ENCODE results near the gene CDH4. TPM values are rescaled to one million over a fixed set of nuclear protein-coding genes. Genes with fewer than 3 reads are reported as not detected.
"Not testable (repeated sequence)": the region's sequence is repeated elsewhere in the genome, so short reads cannot be mapped to it uniquely, and the experiment has no call there.

Gene CDH4
- total and polyA plus RNA-seq, 2 donors (not counting 1 experiment from before 2014, with no cell fraction given): not detected

DNA sequence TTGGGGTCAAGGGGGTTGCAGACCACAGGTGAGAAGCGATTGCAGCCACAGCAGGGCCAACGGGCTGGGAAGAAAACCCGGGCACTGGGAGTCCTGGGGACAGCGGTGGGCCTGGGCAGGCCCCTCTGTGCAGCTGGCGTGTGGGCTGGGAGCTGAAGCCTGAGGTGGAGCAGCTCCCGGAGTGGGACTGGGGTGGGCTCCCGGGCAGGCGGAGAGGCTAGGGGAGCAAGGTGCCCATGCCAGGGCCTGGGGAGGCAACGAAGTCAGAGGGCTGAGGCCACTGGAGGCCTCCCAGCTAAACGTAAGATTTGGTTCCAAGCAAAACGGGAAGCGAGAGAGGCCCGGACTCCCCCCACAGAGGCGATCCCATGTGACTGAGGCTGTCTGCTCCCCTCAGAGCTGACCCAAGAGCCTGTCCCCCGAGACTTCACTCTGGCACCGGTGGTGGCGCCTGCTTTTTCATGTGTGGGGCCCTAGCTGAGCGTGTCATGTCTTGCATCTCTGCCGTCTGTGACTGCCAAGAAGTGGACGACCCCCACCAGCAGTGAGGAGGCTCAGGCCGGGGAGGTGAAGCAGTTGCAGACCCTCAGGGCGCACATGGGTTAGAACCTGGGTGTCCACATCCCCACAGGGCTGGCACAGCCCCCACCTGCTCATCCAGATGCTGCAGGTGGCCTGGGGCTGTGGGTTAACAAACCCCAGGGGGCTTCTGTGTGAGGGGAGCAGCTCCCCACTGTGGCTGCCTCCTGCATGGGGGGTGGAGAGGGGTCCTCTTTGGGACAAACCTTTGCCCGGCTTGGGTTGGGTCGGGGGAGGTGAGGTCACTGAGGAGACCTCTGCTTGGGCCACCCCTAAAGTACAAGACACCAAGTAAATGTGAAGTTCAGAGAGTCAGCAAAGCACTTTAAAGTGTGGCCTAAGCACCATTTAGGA lies 601.3 kb downstream of the CDH4 start:
- no peak overlapping the region for H3K27ac ChIP-seq (ENCODE audit: low read length in 2 of 2)
- POLR2A ChIA-PET: no interaction called here
- Mint-ChIP-seq H3K4me1 (no peaks in the 10 kb centered on the region), H3K27ac (no peak overlapping the region), H3K9me3 (ENCODE audit: insufficient read depth) (no peaks in the 10 kb centered on the region), H3K4me3 (no peak overlapping the region), H3K27me3 (no peaks in the 10 kb centered on the region)
- no peak overlapping the region for H2AFZ ChIP-seq (ENCODE audit: insufficient read depth, low read depth, low read length, poor library complexity, severe bottlenecking)
- no peak overlapping the region for H3K9ac ChIP-seq (ENCODE audit: low read length)
- ATAC-seq (ENCODE audit: low read depth): no peak
- H3K9me3 ChIP-seq (ENCODE audit: control extremely low read depth in 1 of 3, control insufficient read depth in 2 of 3, insufficient read depth in 1 of 3, low read length in 2 of 3): peaks cover 0 to 58% (median 0%) of the 10 kb centered on the region in 3 donors
- H3K4me1 ChIP-seq (ENCODE audit: control insufficient read depth in 2 of 2, insufficient read depth in 2 of 2, low read length in 2 of 2): no peaks in the 10 kb centered on the region
- no peak for DNase-seq
- WGBS (ENCODE audit: insufficient coverage): 71% methylated on average over 23 of the region's 24 CpGs
- no peak overlapping the region for H3K4me2 ChIP-seq (replicated peaks; ENCODE audit: low read depth, low read length, poor library complexity, severe bottlenecking)
- no peaks in the 10 kb centered on the region for H3K36me3 ChIP-seq (replicated peaks in 1 of 2; ENCODE audit: control extremely low read depth in 1 of 2, control insufficient read depth in 1 of 2, extremely low read depth in 1 of 2, insufficient read depth in 2 of 2, low read length in 1 of 2)
- no peaks in the 10 kb centered on the region for H4K20me1 ChIP-seq (ENCODE audit: control insufficient read depth, insufficient read depth, low read length, poor library complexity, severe bottlenecking)
- no peak overlapping the region for H3K4me3 ChIP-seq (ENCODE audit: control extremely low read depth in 1 of 5, extremely low read depth in 1 of 5, insufficient read depth in 1 of 5, low read depth in 2 of 5, low read length in 4 of 5)
- CTCF ChIA-PET: no interaction called here
- H3K27me3 ChIP-seq (replicated peaks in 1 of 4; ENCODE audit: control extremely low read depth in 1 of 4, control insufficient read depth in 3 of 4, insufficient read depth in 4 of 4, low read length in 3 of 4): no peaks in the 10 kb centered on the region
- no peaks in the 10 kb centered on the region for H3K79me2 ChIP-seq (ENCODE audit: control insufficient read depth, insufficient read depth, low read length)
- TF ChIP-seq EZH2 (IDR thresholded peaks at IDR 0.05; ENCODE audit: borderline replicate concordance, insufficient read depth, low read depth, low read length, poor library complexity, severe bottlenecking): no peak
- TF ChIP-seq, protein P1, sequence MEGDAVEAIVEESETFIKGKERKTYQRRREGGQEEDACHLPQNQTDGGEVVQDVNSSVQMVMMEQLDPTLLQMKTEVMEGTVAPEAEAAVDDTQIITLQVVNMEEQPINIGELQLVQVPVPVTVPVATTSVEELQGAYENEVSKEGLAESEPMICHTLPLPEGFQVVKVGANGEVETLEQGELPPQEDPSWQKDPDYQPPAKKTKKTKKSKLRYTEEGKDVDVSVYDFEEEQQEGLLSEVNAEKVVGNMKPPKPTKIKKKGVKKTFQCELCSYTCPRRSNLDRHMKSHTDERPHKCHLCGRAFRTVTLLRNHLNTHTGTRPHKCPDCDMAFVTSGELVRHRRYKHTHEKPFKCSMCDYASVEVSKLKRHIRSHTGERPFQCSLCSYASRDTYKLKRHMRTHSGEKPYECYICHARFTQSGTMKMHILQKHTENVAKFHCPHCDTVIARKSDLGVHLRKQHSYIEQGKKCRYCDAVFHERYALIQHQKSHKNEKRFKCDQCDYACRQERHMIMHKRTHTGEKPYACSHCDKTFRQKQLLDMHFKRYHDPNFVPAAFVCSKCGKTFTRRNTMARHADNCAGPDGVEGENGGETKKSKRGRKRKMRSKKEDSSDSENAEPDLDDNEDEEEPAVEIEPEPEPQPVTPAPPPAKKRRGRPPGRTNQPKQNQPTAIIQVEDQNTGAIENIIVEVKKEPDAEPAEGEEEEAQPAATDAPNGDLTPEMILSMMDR (IDR thresholded peaks at IDR 0.05): no peak
- intact Hi-C loops (cut with micrococcal nuclease): no loop called here

DNA sequence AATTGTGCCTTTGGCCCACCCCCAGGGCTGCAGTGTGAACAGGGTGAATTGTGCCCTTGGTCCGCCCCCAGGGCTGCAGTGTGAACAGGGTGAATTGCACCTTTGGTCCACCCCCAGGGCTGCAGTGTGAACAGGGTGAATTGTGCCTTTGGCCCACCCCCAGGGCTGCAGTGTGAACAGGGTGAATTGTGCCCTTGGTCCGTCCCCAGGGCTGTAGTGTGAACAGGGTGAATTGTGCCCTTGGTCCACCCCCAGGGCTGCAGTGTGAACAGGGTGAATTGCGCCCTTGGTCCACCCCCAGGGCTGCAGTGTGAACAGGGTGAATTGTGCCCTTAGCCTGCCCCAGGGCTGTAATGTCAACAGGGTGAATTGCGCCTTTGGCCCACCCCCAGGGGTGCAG lies 602.5 kb downstream of the CDH4 start:
- POLR2A ChIA-PET; H3K79me2 ChIP-seq (ENCODE audit: control insufficient read depth, insufficient read depth, low read length); H3K4me3 ChIP-seq (ENCODE audit: control extremely low read depth in 1 of 5, extremely low read depth in 1 of 5, insufficient read depth in 1 of 5, low read depth in 2 of 5, low read length in 4 of 5); ATAC-seq (ENCODE audit: low read depth); H2AFZ ChIP-seq (ENCODE audit: insufficient read depth, low read depth, low read length, poor library complexity, severe bottlenecking); H3K36me3 ChIP-seq (replicated peaks in 1 of 2; ENCODE audit: control extremely low read depth in 1 of 2, control insufficient read depth in 1 of 2, extremely low read depth in 1 of 2, insufficient read depth in 2 of 2, low read length in 1 of 2); H3K4me3 Mint-ChIP-seq; H3K4me1 ChIP-seq (ENCODE audit: control insufficient read depth in 2 of 2, insufficient read depth in 2 of 2, low read length in 2 of 2); H3K4me1 Mint-ChIP-seq; DNase-seq; H3K9ac ChIP-seq (ENCODE audit: low read length); H3K27me3 ChIP-seq (replicated peaks in 1 of 4; ENCODE audit: control extremely low read depth in 1 of 4, control insufficient read depth in 3 of 4, insufficient read depth in 4 of 4, low read length in 3 of 4); H4K20me1 ChIP-seq (ENCODE audit: control insufficient read depth, insufficient read depth, low read length, poor library complexity, severe bottlenecking); H3K27ac Mint-ChIP-seq; H3K4me2 ChIP-seq (replicated peaks; ENCODE audit: low read depth, low read length, poor library complexity, severe bottlenecking); H3K9me3 Mint-ChIP-seq (ENCODE audit: insufficient read depth); H3K27ac ChIP-seq (ENCODE audit: low read length in 2 of 2); H3K27me3 Mint-ChIP-seq; CTCF ChIA-PET; intact Hi-C loops (cut with micrococcal nuclease): not testable (repeated sequence)
- 100% methylated on average over 3 of the region's 4 CpGs for WGBS (ENCODE audit: insufficient coverage)
- H3K9me3 ChIP-seq (ENCODE audit: control extremely low read depth in 1 of 3, control insufficient read depth in 2 of 3, insufficient read depth in 1 of 3, low read length in 2 of 3): peaks cover 0 to 58% (median 0%) of the 10 kb centered on the region in 3 donors

Data from B cell (primary cell).